NCI-H1694 treated with DMSO at 0.1 percent for 48 hours (cell line): ENCODE data around the gene PARP3.

Experiments used
- DNase-seq: peaks from one replicate; lab custom pipeline; 2025; lab: John Stamatoyannopoulos, UW

Gene PARP3

GRCh38 chr3:51966922-51967383 is 24.8 kb downstream of the PARP3 start:
- DNase-seq: no peak

- DNase-seq: peak; percentile 12
These were observed 25.4 kb downstream of the PARP3 start, which contains the start of gene PCBP4 for GRCh38 chr3:51967384-51968169. TSS of gene PCBP4 (minus strand) at chr3:51967454. CDS start at chr3:51961240, 6,214 bp downstream.

- no peak for DNase-seq
These were observed 26.1 kb downstream of the PARP3 start for GRCh38 chr3:51968170-51968775.

- no peak for DNase-seq
These were observed 26.9 kb downstream of the PARP3 start for GRCh38 chr3:51968883-51969678.

- no peak for DNase-seq
These were observed 27.7 kb downstream of the PARP3 start for GRCh38 chr3:51969841-51970240.

DNA sequence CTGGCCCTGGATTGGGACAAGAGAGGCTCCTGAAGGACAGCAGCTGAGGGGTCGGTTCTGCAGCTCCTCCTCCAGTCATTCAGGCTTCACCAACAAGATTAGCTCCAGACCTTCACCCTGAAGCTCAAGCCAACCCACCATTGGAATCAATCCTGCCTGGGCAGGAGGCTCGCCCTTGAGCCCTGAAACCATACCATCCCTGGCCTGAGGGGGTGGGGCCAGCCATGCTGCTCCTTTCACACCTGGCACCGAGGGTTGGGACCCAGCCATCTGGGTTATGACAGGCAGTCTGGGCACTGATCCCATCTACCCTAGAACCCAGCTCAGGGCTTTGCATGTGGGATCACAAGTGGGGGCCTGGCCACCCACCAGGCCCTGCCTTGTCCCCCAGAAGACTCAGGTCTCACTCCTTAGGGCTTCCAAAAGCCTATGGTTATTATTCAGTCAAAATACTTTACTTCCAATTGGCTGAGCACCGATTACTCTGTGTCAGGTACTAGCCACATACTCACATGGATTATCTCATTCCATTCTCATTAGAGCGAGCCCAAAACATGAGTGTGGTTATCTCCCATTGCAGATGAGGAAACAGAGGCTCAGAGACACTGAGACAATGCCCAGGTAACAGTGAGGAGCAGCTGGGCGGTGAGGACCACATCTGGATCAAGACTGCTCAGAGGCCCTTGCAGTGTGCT is 28.6 kb downstream of the PARP3 start:
- DNase-seq: no peak

DNA sequence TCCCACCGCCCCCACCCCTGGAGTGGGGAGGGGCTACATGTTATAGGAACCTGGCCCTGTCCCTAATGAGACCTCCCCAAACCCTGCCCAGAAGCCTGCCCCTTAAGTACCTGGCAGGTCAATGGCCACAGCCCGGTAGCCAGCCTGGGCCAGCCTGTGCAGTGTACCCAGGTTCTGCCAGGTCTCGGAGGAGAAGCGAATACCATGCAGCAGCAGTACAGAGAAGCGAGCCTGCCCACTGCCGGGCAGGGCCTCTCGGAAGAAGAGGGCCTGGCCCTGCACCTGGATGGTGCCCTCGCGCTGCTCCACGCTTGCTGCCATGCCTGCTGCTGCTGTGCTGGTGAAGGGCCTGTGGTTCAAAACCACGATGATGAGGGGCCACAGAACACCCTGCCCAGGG is 29.2 kb downstream of the PARP3 start:
- DNase-seq: no peak

GRCh38 chr3:51974277-51974962 is 32.3 kb downstream of the PARP3 start:
- DNase-seq: no peak

GRCh38 chr3:51974963-51975851 is 33.0 kb downstream of the PARP3 start, which contains the start of gene ABHD14A:
TSS of gene ABHD14A (plus strand) at chr3:51975064. CDS start at chr3:51975136, 72 bp downstream.
- DNase-seq: no peak

DNA sequence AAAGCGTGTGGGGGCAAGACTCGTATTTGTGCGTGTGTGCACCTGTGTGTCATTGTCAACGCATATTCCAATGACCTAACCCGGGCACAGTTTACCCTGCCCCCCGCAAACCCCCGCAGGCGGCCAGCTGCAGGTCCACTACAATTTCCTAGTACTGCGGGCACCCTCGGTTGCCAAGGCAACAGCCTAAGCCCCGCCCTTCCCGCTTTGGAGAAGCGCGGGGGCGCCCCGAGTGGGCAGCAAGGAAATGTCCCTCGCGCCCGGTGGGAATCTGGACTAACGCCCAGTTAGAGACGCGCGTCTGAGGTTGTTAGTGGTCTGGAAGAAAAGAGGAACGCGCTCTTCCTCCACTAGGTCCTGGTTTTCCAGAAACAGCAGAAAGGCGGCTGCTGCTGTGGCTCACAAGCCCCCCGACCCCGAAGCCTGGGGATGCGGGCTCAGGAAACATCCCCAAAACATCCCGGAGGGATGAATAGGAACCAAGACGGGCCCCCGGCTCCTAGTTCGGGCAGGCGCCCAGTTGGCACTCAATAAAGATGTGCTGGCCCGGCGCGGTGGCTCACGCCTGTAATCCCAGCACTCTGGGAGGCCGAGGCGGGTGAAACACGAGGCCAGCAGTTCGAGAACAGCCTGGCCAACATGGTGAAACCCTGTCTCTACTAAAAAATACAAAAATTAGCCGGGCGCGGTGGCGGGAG is 33.8 kb downstream of the PARP3 start:
- no peak for DNase-seq

- DNase-seq: no peak
These were observed 35.4 kb downstream of the PARP3 start for GRCh38 chr3:51977446-51978142.

- DNase-seq: no peak
These were observed 36.0 kb downstream of the PARP3 start for GRCh38 chr3:51978143-51978502.

DNA sequence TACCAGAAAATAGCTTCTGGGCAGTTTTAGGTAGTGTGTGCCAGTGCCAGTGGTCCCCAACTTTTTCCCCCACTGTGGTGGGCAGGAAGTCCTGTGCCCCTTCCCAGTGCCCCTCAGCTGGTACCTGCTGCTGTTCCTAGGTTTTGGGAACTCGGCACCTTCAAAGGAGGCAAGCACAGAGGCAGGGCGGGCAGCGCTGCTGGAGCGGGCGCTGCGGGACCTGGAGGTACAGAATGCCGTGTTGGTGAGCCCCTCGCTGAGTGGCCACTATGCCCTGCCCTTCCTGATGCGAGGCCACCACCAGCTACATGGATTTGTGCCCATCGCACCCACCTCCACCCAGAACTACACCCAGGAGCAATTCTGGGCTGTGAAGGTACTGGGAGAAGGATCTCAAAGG is 38.1 kb downstream of the PARP3 start:
- no peak for DNase-seq

DNA sequence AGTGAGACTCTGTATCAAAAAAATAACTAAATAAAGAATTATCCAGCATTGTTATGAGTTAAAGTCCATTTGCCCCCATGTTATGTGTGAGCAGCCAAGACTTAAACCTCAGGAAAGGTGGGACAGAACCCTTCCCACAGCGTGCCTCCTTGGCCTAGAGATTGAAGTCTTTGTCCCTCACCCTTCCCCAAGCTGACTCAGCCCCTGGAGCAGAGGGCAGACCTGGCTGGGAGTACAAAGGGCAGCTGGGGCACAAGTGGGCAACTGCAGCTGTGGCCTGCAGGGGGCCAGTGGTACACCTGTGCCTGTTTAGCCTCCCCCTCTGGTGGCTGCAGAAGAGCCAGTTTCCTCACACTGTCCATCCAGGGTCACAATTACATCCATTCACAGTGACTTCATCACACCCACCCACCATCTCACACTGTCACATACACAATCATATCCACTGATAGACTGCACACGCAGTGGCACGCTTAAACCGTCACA is 40.2 kb downstream of the PARP3 start:
- DNase-seq: no peak

DNA sequence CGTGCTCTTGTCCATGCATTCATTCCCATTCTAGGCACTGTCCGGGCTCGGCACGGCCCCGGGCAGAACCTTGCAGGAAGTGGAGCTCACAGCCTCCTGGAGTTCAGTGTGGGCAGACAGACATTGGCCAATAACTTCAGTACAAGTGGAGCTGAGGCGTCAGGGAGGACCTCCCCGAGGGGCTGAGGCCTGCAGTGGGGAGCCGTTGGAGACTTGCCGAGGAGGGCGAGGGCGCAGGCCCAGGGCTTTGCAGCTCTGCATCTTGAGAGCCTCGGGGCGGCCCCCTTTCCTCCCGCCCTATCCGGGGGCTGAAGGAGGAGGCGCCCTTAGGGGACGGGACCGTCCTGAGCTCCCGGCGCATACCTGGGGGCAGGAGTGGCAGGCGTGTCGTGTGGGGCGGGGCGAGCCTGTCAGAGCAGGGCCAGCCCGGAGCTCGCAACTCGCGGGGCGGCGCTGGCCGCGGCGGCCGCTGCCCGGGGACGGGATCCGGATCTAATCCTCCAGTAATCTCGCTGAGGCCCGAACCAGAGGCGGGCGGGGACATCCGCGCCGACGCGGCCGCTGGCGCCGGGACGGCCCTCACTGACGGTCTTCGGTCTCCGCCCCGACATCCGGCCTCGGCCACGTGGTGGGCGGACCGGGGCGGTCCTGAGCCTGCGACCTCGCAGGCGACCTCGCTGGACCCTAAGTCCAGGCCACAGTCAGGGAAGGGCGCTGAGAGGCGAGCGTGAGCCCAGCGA is 40.8 kb downstream of the PARP3 start, which contains the start of gene ACY1:
TSS of gene ACY1 (plus strand) at position 698 of the 740 bp plus-strand sequence. CDS start 530 bp downstream, outside the sequence.
- no peak for DNase-seq

DNA sequence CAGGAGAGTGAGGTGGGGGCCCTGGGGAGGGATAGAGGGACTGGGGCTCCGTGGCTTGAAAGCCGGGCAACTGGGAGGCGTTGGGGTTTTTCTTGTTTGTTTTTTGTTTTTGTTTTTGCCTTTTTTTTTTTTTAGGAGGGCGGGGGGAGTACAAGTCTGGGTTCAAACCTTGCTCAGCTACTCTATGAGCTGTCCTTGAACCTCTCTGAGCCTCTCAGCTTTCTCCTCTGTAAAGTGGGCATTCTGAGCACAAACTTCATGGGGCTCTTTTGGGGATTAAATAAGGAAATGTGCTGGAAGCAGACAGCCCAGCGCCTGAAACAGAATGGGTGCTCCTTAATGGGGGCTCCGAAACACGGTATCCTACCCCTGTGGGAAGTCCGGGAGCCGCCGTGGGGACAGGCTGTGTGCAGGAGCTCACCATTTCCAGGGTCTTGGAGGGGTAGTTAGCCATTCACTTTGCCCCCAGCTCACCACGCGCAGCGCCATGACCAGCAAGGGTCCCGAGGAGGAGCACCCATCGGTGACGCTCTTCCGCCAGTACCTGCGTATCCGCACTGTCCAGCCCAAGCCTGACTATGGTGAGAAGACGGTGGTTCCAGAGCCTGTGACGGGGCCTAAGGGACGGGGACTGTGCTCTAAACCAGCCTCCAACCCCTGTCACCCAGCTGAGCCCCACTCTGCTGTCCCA is 41.6 kb downstream of the PARP3 start:
- no peak for DNase-seq

DNA sequence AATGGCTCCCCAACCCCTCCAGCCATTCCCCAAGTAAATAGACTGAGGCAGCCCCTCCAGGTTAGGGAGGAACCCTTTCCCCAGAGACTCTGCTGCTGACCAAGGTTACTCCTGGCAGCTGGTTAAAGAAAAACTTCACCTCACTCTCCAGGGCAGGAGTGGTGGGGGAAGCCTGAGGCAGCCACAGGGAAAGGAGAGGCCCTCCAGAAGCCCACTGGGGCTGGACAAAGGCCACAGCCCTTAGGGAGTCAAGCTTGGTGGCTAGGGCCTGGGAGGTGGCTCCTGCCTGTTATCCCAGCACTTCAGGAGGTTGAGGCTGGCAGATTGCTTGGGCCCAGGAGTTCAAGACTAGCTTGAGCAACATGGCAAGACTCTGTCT is 42.1 kb downstream of the PARP3 start:
- DNase-seq: no peak

DNA sequence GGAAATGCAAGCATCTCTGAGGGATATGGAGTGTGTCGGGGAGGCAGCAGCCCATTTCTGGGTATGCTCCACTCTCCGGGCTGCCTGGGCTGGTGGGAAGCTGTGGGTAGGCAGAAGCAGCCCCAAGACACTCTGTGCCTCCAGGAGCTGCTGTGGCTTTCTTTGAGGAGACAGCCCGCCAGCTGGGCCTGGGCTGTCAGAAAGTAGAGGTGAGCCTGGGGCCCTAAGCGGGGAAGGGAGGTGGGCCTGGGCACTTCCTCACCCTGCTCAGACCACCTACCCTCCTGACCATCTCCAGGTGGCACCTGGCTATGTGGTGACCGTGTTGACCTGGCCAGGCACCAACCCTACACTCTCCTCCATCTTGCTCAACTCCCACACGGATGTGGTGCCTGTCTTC is 42.9 kb downstream of the PARP3 start:
- no peak for DNase-seq
